PC-9 (cell line): ENCODE measurements around the gene ADCY4. TPM values are rescaled to one million over a fixed set of nuclear protein-coding genes. Genes with fewer than 3 reads are reported as not detected.

Experiments
- BruUV-seq: library from RNA; stranded (reverse); fragments of 400-500 nt; replicated peaks from 2 replicates; lab custom pipeline; 2021; lab: Mats Ljungman, UMichigan
- CTCF ChIA-PET: fragments of 300-600 bp; sonication (Branson Sonifier 250); formaldehyde crosslinking; loops from one replicate; lab custom pipeline; 2022; ENCODE audit warnings: antibody characterized with exemption; lab: Charles Lee
- POLR2A ChIA-PET: fragments of 300-600 bp; sonication (Branson Sonifier 250); formaldehyde crosslinking; loops from one replicate; lab custom pipeline; 2022; ENCODE audit warnings: antibody characterized with exemption; ENCODE audit not compliant: unreplicated experiment; lab: Charles Lee
- DNase-seq, 2 experiments: peaks; one replicate each; pipeline versions ENCODE4 v3.0.0 to v3.0.0-alpha.2; 2015 to 2022; ENCODE audit warnings: mixed read lengths in 1 of 2
- H2AFZ ChIP-seq: fragments of 200-600 bp; sonication (generic); 2 replicates; pipeline ENCODE4 v1.8.1; 2017; ENCODE audit warnings: antibody characterized with exemption
- H3F3A ChIP-seq: fragments of 200-600 bp; sonication (generic); 2 replicates; pipeline ENCODE4 v1.8.1; 2017; ENCODE audit warnings: antibody characterized with exemption, mild to moderate bottlenecking, low read depth; ENCODE audit not compliant: insufficient read depth
- H3K27ac ChIP-seq: fragments of 200-600 bp; sonication (generic); 2 replicates; pipeline ENCODE4 v1.6.1; 2016; ENCODE audit warnings: mixed run types
- H3K27me3 ChIP-seq: fragments of 200-600 bp; sonication (generic); 2 replicates; pipeline ENCODE4 v1.6.1; 2016; ENCODE audit warnings: low read depth, mixed run types; ENCODE audit not compliant: insufficient read depth
- H3K36me3 ChIP-seq: fragments of 200-600 bp; sonication (generic); 2 replicates; pipeline ENCODE4 v1.6.1; 2016; ENCODE audit warnings: low read depth, mixed run types
- H3K4me1 ChIP-seq: fragments of 200-600 bp; sonication (generic); replicated peaks from 2 replicates; pipeline ENCODE4 v1.6.1; 2016; ENCODE audit warnings: mixed run types; ENCODE audit not compliant: insufficient read depth
- H3K4me2 ChIP-seq: fragments of 200-600 bp; sonication (generic); 2 replicates; pipeline ENCODE4 v1.6.1; 2017; ENCODE audit warnings: mixed run types
- H3K4me3 ChIP-seq: fragments of 200-600 bp; sonication (generic); 2 replicates; pipeline ENCODE4 v1.6.1; 2016; ENCODE audit warnings: mixed run types
- H3K79me2 ChIP-seq: fragments of 200-600 bp; sonication (generic); 2 replicates; pipeline ENCODE4 v1.6.1; 2017; ENCODE audit warnings: low read depth, mixed run types
- H3K9me2 ChIP-seq: fragments of 200-600 bp; sonication (generic); 2 replicates; pipeline ENCODE4 v1.8.1; 2017; ENCODE audit warnings: mild to moderate bottlenecking; ENCODE audit not compliant: insufficient read depth
- H3K9me3 ChIP-seq: fragments of 200-600 bp; sonication (generic); 2 replicates; pipeline ENCODE4 v1.8.1; 2016; ENCODE audit warnings: low read depth; ENCODE audit not compliant: insufficient read depth
- H4K20me1 ChIP-seq: fragments of 200-600 bp; sonication (generic); 2 replicates; pipeline ENCODE4 v1.8.1; 2017; ENCODE audit not compliant: insufficient read depth
- CTCF ChIP-seq: fragments of 200-600 bp; sonication (generic); conservative IDR thresholded peaks from 2 replicates; pipeline ENCODE4 v1.6.1; 2017; ENCODE audit warnings: mixed run types, antibody characterized with exemption, mild to moderate bottlenecking, moderate library complexity
- EZH2 ChIP-seq: fragments of 200-600 bp; sonication (generic); IDR thresholded peaks from 2 replicates; pipeline ENCODE4 v1.8.0; 2017; ENCODE audit warnings: antibody characterized with exemption, low read depth
- intact Hi-C: fragments of 100-400 bp; cut with micrococcal nuclease; formaldehyde crosslinking; loops from one replicate; pipeline ENCODE4 v1.10.0; 2022; ENCODE audit not compliant: unreplicated experiment
- total RNA-seq: library from RNA; stranded (reverse); gene quantifications from 2 replicates; pipeline ENCODE4 v1.2.3, GENCODE V29; 2021

Gene ADCY4
- total RNA-seq, 1 experiment from 2014 or later, result 1.8 TPM

DNA sequence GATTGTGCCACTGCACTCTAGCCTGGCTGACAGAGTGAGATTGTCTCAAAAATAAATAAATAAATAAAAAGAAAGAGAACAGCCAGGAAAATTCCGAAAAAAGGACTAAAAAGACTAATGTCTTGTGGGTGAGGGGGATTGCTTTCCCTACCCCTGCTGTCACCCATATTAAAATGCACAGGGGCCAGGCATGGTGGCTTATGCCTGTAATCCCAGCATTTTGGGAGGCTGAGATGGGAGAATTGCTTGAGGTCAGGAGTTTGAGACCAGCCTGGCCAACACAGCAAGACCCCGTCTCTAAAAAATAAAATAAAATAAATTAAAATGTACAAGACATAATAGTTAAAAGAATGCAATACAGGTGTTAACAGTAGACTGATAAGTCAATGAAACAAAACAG, 41.3 kb downstream of the ADCY4 start:
- no peaks in the 10 kb centered on the region for H3K27me3 ChIP-seq
- intact Hi-C loops, result no loop called here
- no peaks in the 10 kb centered on the region for H3F3A ChIP-seq
- no peaks in the 10 kb centered on the region for H3K9me3 ChIP-seq
- CTCF ChIA-PET, result no interaction called here
- H3K4me3 ChIP-seq, result no peak overlapping the region
- no TSS peak for BruUV-seq
- no peaks in the 10 kb centered on the region for H4K20me1 ChIP-seq
- H3K4me1 ChIP-seq, result peaks cover 4% of the 10 kb centered on the region
- H2AFZ ChIP-seq, result no peak overlapping the region
- H3K79me2 ChIP-seq, result peaks cover 3% of the 10 kb centered on the region; the same call in 1 of the 2 replicates
- no peaks in the 10 kb centered on the region for H3K9me2 ChIP-seq
- no peak overlapping the region for H3K4me2 ChIP-seq
- TF ChIP-seq CTCF (no peak), EZH2 (no peak)
- DNase-seq, result no peak
- POLR2A ChIA-PET, result no interaction called here
- no peak overlapping the region for H3K27ac ChIP-seq
- no peaks in the 10 kb centered on the region for H3K36me3 ChIP-seq

GRCh38 chr14:24292118-24292807, 42.6 kb downstream of the ADCY4 start:
- Histone ChIP-seq H3K4me2 (no peak overlapping the region), H3K27me3 (no peaks in the 10 kb centered on the region), H3K4me3 (no peak overlapping the region), H3K27ac (no peak overlapping the region), H3K9me2 (no peaks in the 10 kb centered on the region), H3K9me3 (no peaks in the 10 kb centered on the region), H3F3A (no peaks in the 10 kb centered on the region), H3K4me1 (no peaks in the 10 kb centered on the region), H3K79me2 (no peaks in the 10 kb centered on the region), H3K36me3 (no peaks in the 10 kb centered on the region), H2AFZ (no peak overlapping the region), H4K20me1 (no peaks in the 10 kb centered on the region)
- no peak for TF ChIP-seq CTCF
- TF ChIP-seq EZH2, result no peak
- CTCF ChIA-PET, result no interaction called here
- POLR2A ChIA-PET, result interaction anchor here (0.5 kb wide), 1 partner anchor 45 kb away, joined by 3 read pairs; no protein-coding TSS in a partner anchor
- BruUV-seq, result no TSS peak
- intact Hi-C loops, result no loop called here
- DNase-seq, result no peak

GRCh38 chr14:24291446-24292117, 43.3 kb downstream of the ADCY4 start:
- no peaks in the 10 kb centered on the region for H3K36me3 ChIP-seq
- no peak for TF ChIP-seq CTCF
- TF ChIP-seq EZH2, result no peak
- H4K20me1 ChIP-seq, result no peaks in the 10 kb centered on the region
- ChIA-PET POLR2A (no interaction called here), CTCF (no interaction called here)
- no peaks in the 10 kb centered on the region for H3K9me3 ChIP-seq
- no peak overlapping the region for H3K4me2 ChIP-seq
- no peak for DNase-seq
- no TSS peak for BruUV-seq
- H3K9me2 ChIP-seq, result no peaks in the 10 kb centered on the region
- no peak overlapping the region for H3K4me3 ChIP-seq
- H2AFZ ChIP-seq, result no peak overlapping the region
- H3K4me1 ChIP-seq, result no peaks in the 10 kb centered on the region
- no peaks in the 10 kb centered on the region for H3K27me3 ChIP-seq
- H3K27ac ChIP-seq, result no peak overlapping the region
- no peaks in the 10 kb centered on the region for H3F3A ChIP-seq
- no peaks in the 10 kb centered on the region for H3K79me2 ChIP-seq
- intact Hi-C loops, result no loop called here
